ENCODE data around the gene RPL35A. TPM values are rescaled to one million over a fixed set of nuclear protein-coding genes. Genes with fewer than 3 reads are reported as not detected.

Gene RPL35A
- total and polyA plus RNA-seq, 2 donors (not counting 1 experiment from before 2014, with no cell fraction given), result 1,228 to 1,242 TPM

- peak overlapping the region; percentile 99 for H3K27ac Mint-ChIP-seq
- ATAC-seq (ENCODE audit: low read depth) (no peak), DNase-seq (peak; percentile 27)
- Histone ChIP-seq H3K9ac (ENCODE audit: low read length) (peak overlapping the region; percentile 74), H3K27ac (ENCODE audit: low read length in 2 of 2) (peak overlapping the region; percentile 97 to 100), H3K9me3 (ENCODE audit: control extremely low read depth in 1 of 3, control insufficient read depth in 2 of 3, insufficient read depth in 1 of 3, low read length in 2 of 3) (no peaks in the 10 kb centered on the region), H4K20me1 (ENCODE audit: control insufficient read depth, insufficient read depth, low read length, poor library complexity, severe bottlenecking) (peaks cover 25% of the 10 kb centered on the region), H2AFZ (ENCODE audit: insufficient read depth, low read depth, low read length, poor library complexity, severe bottlenecking) (peak overlapping the region; percentile 80), H3K4me3 (ENCODE audit: control extremely low read depth in 1 of 5, extremely low read depth in 1 of 5, insufficient read depth in 1 of 5, low read depth in 2 of 5, low read length in 4 of 5) (peak overlapping the region; percentile 65 to 89 (median 71)), H3K4me2 (replicated peaks; ENCODE audit: low read depth, low read length, poor library complexity, severe bottlenecking) (peak overlapping the region; percentile 77), H3K36me3 (replicated peaks in 1 of 2; ENCODE audit: control extremely low read depth in 1 of 2, control insufficient read depth in 1 of 2, extremely low read depth in 1 of 2, insufficient read depth in 2 of 2, low read length in 1 of 2) (peaks cover 0 to 46% of the 10 kb centered on the region in 2 experiments), H3K79me2 (ENCODE audit: control insufficient read depth, insufficient read depth, low read length) (peaks cover 33% of the 10 kb centered on the region), H3K27me3 (replicated peaks in 1 of 4; ENCODE audit: control extremely low read depth in 1 of 4, control insufficient read depth in 3 of 4, insufficient read depth in 4 of 4, low read length in 3 of 4) (no peaks in the 10 kb centered on the region), H3K4me1 (ENCODE audit: control insufficient read depth in 2 of 2, insufficient read depth in 2 of 2, low read length in 2 of 2) (peaks cover 19 to 34% of the 10 kb centered on the region in 2 donors)
- intact Hi-C loops (cut with micrococcal nuclease), result loop anchor here (1.0 kb wide), 1 partner anchor 10 kb away; the partner anchor contains the start of gene LMLN
- no peaks in the 10 kb centered on the region for H3K27me3 Mint-ChIP-seq
- H3K4me1 Mint-ChIP-seq, result peaks cover 36% of the 10 kb centered on the region
- TF ChIP-seq CTCF (IDR thresholded peaks at IDR 0.05), result no peak
- peak overlapping the region; percentile 97 for H3K4me3 Mint-ChIP-seq
- ChIA-PET POLR2A (interaction anchor here (1.5 kb wide), 1 partner anchor 10 kb away, joined by 5 read pairs; the partner anchor contains the start of gene LMLN), CTCF (interaction anchor here (1.0 to 2.4 kb wide), 4 partner anchors 8 to 130 kb away, joined by 3 to 9 read pairs (median 4); no protein-coding TSS in a partner anchor)
- H3K9me3 Mint-ChIP-seq (ENCODE audit: insufficient read depth), result no peaks in the 10 kb centered on the region
- WGBS (ENCODE audit: insufficient coverage), result 0% methylated on average over 10 of the region's 11 CpGs
Measured at GRCh38 chr3:197950677-197951061, 679 bp downstream of the RPL35A start.

- 76% methylated on average over 13 of the region's 21 CpGs for WGBS (ENCODE audit: insufficient coverage)
- Histone ChIP-seq H3K9me3 (ENCODE audit: control extremely low read depth in 1 of 3, control insufficient read depth in 2 of 3, insufficient read depth in 1 of 3, low read length in 2 of 3) (no peaks in the 10 kb centered on the region), H3K9ac (ENCODE audit: low read length) (peak overlapping the region; percentile 74), H3K4me3 (ENCODE audit: control extremely low read depth in 1 of 5, extremely low read depth in 1 of 5, insufficient read depth in 1 of 5, low read depth in 2 of 5, low read length in 4 of 5) (peak overlapping the region in 3 of 5 experiments; percentile 68 to 89 (median 81)), H3K4me1 (ENCODE audit: control insufficient read depth in 2 of 2, insufficient read depth in 2 of 2, low read length in 2 of 2) (peaks cover 19 to 34% of the 10 kb centered on the region in 2 donors), H3K27me3 (replicated peaks in 1 of 4; ENCODE audit: control extremely low read depth in 1 of 4, control insufficient read depth in 3 of 4, insufficient read depth in 4 of 4, low read length in 3 of 4) (no peaks in the 10 kb centered on the region), H3K79me2 (ENCODE audit: control insufficient read depth, insufficient read depth, low read length) (peaks cover 33% of the 10 kb centered on the region), H2AFZ (ENCODE audit: insufficient read depth, low read depth, low read length, poor library complexity, severe bottlenecking) (no peak overlapping the region), H4K20me1 (ENCODE audit: control insufficient read depth, insufficient read depth, low read length, poor library complexity, severe bottlenecking) (peaks cover 33% of the 10 kb centered on the region), H3K27ac (ENCODE audit: low read length in 2 of 2) (peak overlapping the region in 1 of 2 donors; percentile 100), H3K4me2 (replicated peaks; ENCODE audit: low read depth, low read length, poor library complexity, severe bottlenecking) (peak overlapping the region; percentile 77), H3K36me3 (replicated peaks in 1 of 2; ENCODE audit: control extremely low read depth in 1 of 2, control insufficient read depth in 1 of 2, extremely low read depth in 1 of 2, insufficient read depth in 2 of 2, low read length in 1 of 2) (peaks cover 0 to 55% of the 10 kb centered on the region in 2 experiments)
- ChIA-PET POLR2A (interaction anchor here (0.6 kb wide), 1 partner anchor 246 kb away, joined by 3 read pairs; no protein-coding TSS in a partner anchor), CTCF (interaction anchor here (1.0 to 2.4 kb wide), 2 partner anchors 8 to 129 kb away, joined by 3 to 9 read pairs; no protein-coding TSS in a partner anchor)
- intact Hi-C loops (cut with micrococcal nuclease), result no loop called here
- no peaks in the 10 kb centered on the region for H3K9me3 Mint-ChIP-seq (ENCODE audit: insufficient read depth)
- DNase-seq (peak; percentile 36), ATAC-seq (ENCODE audit: low read depth) (no peak)
- no peaks in the 10 kb centered on the region for H3K27me3 Mint-ChIP-seq
- peaks cover 36% of the 10 kb centered on the region for H3K4me1 Mint-ChIP-seq
- H3K4me3 Mint-ChIP-seq, result peak overlapping the region; percentile 97
- TF ChIP-seq EZH2 (IDR thresholded peaks at IDR 0.05; ENCODE audit: borderline replicate concordance, insufficient read depth, low read depth, low read length, poor library complexity, severe bottlenecking) (no peak), CTCF (IDR thresholded peaks at IDR 0.05) (no peak)
- H3K27ac Mint-ChIP-seq, result peak overlapping the region; percentile 99
Measured at GRCh38 chr3:197951392-197951990, 1.5 kb downstream of the RPL35A start.

Data from B cell (primary cell).